ENCODE results near the gene CCDC126. TPM values are rescaled to one million over a fixed set of nuclear protein-coding genes. Genes with fewer than 3 reads are reported as not detected.
A peak's percentile ranks its signal among the peaks of the same experiment; 100 is the strongest.

The CCDC126 gene
- polyA plus RNA-seq, 3 donors, result 19.2 to 21.1 (median 19.6) TPM

DNA sequence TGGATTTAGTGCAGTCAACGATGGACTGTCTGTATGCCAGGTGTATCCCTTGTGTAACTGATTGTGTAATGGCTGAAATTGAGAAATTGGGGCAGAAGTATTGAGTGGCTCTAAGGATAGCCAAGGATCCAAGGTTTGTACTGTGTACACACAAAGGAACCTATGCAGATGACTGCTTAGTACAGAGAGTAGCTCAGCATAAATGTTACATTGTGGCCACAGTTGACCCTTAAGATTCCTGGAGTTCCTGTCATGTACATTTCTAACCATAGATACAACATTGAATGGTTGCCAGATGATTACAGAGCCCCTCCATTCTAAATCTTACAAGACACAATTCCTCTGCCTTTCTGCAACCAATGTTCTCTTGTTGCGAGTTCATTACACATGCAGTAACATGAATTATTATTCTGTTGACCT, 25.3 kb downstream of the CCDC126 start:
- no peak for DNase-seq (ENCODE audit: low read depth in 3 of 3, low spot score in 2 of 3)

DNA sequence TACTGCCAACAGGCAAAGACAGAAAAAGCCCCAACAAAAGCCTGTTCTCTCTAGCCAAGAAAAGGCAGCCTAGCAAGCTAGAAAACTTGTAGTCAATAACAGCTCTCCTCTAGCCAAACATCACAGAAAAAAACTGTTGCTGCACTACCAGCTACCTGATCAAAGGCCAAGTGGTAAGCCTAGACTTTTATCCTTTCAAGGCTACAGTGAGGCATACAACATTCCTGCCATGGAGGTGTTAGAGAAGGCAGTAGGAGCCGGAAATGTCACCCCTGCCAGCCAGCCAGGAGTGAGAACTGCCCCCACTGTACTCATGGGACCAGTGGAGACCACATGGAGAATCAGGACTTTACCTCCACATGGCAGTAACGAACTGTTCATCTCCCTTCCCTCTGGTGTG, 31.2 kb downstream of the CCDC126 start:
- DNase-seq (ENCODE audit: low read depth in 3 of 3, low spot score in 2 of 3), result no peak

DNA sequence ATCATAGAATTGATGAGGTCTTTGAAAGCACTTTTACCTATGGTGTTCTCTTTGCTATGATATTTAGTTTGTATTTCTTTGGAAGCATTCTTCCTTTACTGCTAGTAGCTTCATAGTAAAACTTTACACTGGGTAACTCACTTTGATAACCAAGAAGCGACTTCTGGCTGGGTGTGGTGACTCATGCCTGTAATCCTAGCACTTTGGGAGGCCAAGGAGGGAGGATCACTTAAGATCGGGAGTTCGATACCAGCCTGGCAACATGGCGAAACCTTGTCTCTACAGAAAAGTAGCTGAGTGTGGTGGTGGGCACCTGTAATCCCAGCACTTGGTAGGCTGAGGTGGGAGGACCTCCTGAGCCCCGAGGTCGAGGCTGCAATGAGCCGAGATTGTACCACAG, 36.2 kb downstream of the CCDC126 start:
- DNase-seq (ENCODE audit: low read depth in 3 of 3, low spot score in 2 of 3), result no peak

DNA sequence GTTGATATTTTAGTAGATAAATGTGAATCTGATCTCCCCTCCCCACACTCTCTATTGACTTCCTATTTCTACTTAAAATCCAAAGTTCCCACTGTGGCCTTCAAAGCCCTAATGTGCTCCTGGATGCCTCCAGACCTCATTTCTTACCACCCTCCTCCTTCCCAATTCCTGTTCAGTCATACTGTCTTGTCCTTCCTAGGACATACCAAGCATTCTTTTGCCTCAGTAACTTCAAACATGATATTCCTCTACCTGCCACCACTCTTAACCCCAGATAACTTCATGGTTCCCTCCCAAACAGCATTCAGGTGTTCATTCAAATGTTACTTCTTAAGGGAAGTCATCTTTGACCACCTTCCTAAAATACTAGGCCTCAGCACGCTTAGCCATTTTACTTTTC, 48.6 kb downstream of the CCDC126 start:
- no peak for DNase-seq (ENCODE audit: low read depth in 3 of 3, low spot score in 2 of 3)

DNA sequence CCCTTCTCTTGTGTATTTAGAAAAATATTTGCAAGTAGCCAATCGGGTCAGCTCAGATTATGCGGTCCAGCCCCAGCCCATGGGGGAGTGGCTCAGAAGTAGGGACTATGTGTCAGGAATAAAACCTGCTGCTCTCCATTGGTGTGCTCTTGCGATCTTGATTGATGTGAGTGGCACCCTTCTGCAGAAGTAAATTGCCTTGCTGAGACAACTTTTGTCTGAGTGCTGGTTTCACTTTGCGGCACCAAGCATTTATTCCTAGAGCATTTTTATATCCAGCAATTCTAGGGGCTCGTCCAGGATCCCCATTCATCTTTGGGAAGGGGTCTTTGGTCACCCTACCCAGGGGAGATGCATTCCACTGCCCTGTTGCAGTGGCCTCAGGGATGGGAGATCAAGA, 56.8 kb downstream of the CCDC126 start:
- DNase-seq (ENCODE audit: low read depth in 3 of 3, low spot score in 2 of 3), result no peak

DNA sequence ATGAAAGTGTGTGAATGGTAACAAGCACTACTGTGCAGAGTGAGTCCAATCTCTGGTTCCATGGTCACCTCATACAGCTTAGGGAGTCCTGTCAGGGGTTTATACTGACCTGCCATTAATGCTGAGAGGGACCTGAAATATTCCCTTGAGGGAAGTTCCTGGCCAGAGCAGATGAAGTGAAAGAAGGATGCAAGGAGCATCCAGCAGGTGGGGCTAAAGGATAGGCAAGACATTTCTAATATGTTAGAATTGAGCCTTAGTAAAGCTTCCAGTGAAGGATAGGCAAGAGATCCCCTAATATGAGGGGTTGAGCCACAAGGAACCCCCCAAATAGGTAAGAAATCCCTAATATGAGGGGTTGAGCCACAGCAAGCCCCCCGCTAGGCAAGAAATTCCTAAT, 57.3 kb downstream of the CCDC126 start:
- DNase-seq (ENCODE audit: low read depth in 3 of 3, low spot score in 2 of 3), result no peak

DNA sequence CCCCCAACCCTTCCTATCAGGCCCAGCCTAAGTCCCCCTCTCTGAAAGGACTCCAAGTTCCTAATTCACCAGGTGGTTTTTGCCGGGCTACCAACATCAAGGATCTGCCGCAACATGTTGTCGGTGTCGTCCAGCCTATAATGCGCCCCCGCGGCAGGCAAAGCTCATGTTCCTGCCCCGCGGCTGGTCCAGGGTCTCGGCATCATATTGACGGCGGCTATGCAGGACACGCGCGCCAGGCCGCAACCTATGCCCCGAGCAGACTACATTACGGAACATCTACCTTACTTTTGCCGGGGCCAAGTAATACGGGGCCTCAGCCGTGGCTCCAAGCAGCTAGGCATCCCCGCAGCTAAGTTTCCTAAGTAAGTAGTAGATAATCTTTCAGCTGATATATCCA, 58.3 kb downstream of the CCDC126 start:
- no peak for DNase-seq (ENCODE audit: low read depth in 3 of 3, low spot score in 2 of 3)

DNA sequence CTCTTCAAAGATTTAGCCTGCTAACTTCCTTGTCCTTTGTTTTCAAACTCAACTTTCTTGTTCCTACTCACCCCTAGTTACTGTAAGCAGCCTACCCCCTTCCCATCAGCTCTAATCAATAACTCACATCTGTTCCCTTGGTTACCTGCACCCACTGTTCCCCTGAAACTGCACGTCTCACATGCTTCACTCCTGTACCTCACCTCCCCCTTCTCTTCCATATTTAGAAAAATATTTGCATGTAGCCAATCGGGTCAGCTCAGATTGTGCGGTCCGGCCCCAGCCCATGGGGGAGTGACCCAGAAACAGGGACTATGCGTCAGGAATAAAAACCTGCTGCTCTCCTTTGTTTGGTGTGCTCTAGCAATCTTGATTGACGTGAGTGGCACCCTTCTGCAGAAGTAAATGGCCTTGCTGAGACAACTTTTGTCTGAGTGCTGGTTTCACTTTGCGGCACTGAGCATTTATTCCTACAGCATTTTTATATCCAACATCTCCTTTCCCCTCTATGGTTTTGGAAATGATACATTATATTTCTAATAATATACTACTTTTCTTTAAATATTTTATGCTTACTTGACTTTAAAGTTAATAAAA, 61.7 kb downstream of the CCDC126 start:
- DNase-seq (ENCODE audit: low read depth in 3 of 3, low spot score in 2 of 3), result no peak

DNA sequence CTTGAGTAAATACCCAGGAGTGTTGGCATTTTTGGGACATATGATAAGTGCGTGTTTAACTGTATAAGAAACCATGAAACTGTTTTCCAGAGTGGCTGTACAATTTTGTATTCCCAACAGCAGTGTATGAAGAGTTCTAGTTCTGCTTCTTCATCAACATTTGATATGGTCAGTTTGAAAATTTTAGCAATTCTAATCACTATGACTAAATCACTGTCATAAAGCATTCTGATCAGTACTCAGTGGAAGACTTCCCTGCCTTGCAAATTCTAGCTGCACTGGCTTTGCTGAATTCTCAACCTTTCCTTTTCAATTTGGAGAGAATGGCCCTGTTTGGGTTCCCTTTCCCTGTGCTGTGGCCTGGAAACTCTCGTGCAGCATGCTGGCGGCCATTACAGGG, 64.2 kb downstream of the CCDC126 start:
- no peak for DNase-seq (ENCODE audit: low read depth in 3 of 3, low spot score in 2 of 3)

DNA sequence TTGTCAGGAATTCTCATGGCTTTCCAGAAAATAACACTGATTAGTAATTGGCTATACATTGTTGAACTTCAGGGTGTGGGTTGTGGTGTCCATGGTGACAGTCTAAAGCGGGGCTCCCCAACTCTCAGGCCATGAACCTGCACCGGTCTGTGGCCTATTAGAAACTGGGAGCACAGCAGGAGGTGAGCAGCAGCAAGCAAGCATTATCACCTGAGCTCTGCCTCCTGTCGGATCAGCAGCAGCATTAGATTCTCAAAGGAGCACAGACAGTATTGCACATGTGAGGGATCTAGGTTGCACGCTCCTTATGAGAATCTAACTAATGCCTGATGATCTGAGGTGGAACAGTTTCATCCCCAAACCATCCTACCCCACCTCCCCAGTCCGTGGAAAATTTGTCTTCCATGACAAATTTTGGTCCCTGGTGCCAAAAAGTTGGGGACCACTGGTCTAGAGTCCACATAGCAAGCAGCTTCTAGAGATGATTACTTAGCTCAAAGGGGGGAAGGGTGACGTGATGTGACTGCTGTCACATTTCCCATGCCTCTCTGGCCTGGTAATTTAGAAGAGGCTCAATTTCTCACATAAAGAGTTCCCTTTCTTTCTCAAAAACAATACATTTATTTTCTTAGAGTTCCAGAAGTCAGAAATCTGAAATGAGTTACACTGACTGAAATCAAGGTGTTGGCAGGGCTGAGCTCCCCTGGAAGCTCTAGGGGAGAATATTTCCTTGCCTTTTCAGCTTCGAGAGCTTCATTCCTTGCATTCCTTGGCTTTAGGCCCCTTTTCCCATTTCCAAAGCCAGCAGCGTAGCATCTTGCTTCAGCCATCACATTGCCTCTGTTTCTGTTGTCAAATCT, 65.2 kb downstream of the CCDC126 start:
- no peak for DNase-seq (ENCODE audit: low read depth in 3 of 3, low spot score in 2 of 3)

DNA sequence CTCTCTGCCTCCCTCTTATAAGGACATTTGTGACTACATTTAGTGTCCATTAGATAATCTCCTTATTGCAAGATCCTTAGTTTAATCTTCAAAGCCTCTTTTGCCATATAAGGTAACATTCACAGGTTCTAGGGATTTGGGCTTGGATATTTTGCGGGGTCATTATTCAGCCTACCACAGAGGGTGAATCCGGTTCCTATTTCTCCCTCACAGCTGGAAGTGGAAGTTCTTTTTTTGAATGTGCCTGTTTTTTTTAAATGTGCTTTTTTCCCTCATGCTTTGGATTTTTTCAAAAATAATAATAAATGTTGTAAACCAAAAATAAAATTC, 65.8 kb downstream of the CCDC126 start:
- DNase-seq (ENCODE audit: low read depth in 3 of 3, low spot score in 2 of 3), result no peak

DNA sequence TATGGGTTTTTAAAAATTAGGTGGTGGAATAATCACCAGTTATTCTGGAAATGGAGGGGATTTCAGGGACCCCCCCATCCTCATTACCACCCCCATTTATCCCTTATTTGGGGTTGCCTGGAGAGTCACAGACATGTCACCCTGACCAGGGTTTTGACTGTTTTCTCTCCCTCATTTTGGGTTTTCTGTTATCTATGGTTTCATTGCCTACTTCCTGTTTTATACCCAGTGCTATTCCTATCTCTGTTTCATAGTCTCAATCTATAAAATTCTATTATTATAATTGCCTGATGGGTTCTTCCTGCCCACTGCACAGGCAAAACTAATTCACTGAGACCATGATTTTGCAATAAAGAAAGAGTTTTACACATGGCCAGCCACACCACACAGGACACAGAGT, 66.9 kb downstream of the CCDC126 start:
- no peak for DNase-seq (ENCODE audit: low read depth in 3 of 3, low spot score in 2 of 3)

DNA sequence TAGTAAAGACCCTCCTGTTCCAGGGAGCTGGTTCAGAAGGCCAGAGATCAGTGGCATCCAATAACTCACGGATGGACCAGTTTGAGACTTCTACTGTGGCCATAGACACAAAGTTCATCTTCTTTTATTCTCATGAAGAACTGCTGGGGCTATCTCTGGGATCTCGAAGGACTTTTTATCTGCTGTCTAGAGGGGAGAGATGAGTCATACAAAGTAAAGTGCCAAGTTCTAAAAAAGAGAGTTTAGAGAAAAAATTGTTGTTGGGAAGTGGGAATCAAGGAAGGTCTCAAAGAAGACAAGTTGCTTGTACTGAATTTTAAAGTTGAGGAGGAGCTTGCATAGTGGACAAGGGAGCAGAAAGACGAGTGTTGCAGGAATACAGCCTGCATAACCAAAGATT, 74.9 kb downstream of the CCDC126 start:
- no peak for DNase-seq (ENCODE audit: low read depth in 3 of 3, low spot score in 2 of 3)

DNA sequence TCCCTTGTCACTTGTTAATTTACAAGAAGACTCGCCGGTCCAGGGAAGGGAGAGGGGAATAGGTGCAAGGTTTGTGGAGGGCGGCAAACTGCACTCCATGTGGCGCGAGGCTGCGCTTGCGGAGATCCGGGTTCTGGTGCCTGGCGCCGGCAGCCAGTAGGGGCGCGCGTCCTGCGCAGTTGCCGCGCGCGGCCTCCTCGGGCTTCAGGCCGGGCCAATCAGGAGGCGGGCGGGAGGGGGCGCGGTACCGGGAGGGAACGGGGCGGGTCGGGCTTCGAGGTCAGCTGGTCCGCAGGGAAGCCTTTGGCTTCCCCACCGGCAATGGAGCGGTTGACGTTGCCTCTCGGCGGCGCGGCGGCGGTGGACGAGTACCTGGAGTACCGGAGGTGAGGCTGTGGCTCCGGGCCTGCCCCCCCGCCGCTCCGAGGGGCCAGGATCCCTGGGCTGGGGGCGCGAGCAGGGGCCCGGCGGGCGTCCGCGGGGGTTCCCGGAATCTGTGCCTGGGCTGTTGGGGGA, 82.8 kb downstream of the CCDC126 start, which contains the start of gene FAM221A:
TSS of gene FAM221A (plus strand) at position 302 of the 516 bp plus-strand sequence. CDS start at position 322, 20 bp downstream.
- peak in 2 of 3 donors; percentile 57 to 68 for DNase-seq (ENCODE audit: low read depth in 3 of 3, low spot score in 2 of 3)

DNA sequence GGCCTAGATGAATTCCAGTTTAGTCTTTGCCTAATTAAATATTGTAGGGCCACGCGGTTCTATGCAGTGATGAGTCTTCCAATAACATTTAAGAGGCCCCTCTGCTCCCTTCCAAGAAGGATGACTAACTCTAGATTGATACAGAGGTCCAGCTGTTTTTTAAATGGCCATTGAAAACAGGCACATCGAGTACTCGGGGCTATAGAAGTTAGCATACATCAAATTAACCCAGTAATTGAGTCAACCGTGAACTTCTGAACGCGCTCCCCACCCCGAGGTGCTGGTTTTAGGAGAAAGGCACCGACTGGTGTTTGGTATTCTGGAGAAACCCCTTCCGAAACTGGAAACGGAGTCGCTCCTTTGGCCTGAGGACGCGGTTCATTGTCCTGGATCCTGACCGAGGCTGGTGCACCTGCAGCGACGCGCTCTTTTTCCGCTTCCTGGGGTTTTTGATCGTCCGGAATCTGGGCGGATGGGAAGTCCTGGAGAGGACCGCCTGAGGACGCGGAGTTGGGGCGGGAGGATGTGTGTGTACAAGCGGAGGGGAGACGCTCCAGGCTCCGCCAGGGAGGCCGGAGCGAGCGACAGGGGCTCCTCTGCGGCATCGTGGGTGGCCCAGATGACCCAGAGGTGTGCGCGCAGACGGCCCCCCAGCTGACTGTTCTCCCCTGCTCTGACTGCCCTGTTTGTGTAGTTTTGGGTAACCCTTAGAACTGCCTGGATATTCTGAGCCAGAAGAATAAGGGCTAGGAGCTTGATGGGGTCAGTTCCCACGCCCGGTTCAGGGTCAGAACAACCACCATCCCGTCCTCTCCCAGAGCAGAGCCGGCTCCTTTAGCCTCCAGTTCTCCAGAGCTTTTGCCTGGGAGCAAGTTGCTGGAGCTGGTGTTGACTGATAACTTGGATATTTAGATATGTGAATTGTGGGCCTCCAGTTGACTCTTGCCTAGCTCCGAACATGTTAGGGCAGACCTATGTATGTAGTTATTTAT, 83.5 kb downstream of the CCDC126 start:
- DNase-seq (ENCODE audit: low read depth in 3 of 3, low spot score in 2 of 3), result peak in 2 of 3 donors; percentile 53 to 74

DNA sequence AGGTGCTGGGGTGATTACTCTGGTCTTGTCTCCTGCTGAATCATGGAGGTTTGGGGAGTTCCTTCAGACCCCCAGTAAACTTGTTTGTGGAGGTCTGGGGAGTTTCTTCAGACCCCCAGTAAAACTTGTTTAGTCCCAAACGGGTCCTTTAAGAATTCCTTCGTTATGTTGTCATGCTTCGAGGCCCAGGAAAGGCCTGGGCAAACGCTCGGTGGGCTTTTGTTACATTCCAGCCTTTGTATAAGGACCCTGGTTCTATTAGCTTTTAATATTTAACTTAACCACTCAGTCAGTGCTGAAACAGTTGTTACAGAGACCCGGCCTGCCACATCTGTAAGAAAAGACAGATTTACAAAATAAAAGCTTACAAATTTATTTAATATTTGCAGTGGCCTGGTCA, 86.9 kb downstream of the CCDC126 start:
- peak in 1 of 3 donors; percentile 13 for DNase-seq (ENCODE audit: low read depth in 3 of 3, low spot score in 2 of 3)

DNA sequence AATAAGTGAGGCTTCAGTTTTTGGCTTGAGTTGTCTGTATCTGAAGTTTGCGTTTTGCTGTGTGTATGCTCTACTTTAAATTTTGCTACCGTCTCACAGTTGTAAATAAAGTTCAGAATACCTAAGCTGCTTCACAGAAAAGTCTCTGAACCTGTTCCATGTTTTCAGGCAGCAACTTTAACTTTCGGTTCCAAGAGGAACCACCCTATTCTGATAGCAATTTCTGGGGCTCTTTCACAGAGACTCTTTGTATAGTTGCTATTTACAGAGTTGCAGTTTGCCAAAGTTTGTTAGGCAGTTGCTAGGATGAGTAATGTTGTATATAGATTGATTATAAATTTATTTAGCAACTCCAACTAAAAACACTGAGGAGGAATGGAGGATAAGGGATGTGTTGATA, 88.5 kb downstream of the CCDC126 start:
- no peak for DNase-seq (ENCODE audit: low read depth in 3 of 3, low spot score in 2 of 3)

DNA sequence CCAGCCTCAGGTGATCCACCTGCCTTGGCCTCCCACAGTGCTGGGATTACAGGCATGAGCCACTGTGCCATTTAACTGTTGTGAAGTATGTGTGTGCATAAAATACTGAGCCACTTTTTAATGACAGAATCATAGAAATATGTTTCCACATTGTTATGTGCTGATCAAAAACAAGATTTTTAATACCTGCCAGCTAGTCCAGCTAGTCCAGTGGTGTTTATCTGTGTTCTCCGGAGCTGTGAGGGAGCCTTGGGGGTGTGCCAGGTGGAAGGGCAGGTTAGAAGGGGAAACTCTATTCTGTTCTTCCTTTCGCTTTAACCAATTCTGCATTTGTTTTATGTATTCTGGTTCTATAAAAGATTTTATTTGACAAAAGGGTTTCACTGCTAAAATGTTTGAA, 89.8 kb downstream of the CCDC126 start:
- no peak for DNase-seq (ENCODE audit: low read depth in 3 of 3, low spot score in 2 of 3)

DNA sequence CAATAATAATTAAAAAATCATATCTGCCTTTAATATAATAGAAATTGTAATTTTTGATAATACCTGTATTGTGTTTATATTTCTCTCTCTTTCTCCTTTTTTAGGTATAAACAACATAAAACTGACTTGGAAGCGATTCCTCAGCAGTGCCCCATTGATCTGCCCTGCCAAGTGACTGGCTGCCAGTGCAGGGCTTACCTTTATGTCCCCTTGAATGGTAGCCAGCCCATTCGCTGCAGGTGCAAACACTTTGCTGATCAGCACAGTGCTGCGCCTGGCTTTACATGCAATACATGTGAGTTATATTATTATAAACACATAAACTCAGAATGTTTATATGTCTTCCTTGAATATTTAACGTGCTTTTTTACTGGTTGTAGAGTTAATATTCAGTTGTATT, 92.0 kb downstream of the CCDC126 start:
- no peak for DNase-seq (ENCODE audit: low read depth in 3 of 3, low spot score in 2 of 3)

DNA sequence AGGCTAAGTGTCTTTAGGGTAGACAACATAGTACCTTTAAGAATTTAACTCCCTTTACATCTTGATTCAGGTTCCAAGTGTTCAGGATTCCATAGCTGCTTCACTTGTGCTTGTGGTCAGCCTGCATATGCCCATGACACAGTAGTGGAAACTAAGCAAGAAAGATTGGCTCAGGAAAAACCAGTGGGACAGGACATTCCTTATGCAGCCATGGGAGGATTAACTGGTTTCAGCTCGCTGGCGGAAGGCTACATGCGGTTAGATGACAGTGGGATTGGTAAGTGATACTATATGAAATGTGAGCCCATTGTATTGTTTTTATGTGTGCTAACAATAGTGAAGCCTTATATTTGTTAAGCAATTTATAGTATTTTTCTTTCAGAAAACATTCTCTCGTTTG, 94.1 kb downstream of the CCDC126 start:
- DNase-seq (ENCODE audit: low read depth in 3 of 3, low spot score in 2 of 3), result no peak

DNA sequence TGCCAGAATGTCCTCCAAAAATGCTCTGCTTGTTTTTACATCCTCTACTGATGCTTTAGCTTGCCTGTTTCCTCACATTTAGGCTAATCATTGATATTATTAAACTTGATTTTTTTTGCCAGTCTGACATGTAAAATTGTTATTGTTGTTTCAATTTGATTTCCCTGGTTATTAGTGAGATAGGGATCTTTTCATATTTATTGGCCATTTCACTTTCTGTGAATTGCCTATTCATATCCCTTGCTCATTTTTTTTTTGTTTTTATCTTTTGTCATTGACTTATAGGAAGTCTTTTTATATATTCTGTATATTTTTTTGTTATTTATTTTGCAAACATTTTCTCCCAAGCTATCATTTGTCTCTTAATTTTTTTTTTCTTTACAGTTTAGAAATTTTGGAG, 96.0 kb downstream of the CCDC126 start:
- no peak for DNase-seq (ENCODE audit: low read depth in 3 of 3, low spot score in 2 of 3)

Data from right renal cortex interstitium (tissue), 3 donors.